GM12873 (cell line): ENCODE measurements around the gene FAM216A.

Source experiments
- TF ChIP-seq, protein P1 (sequence below): IDR thresholded peaks from 2 replicates; pipeline ENCODE4 v1.5.1; 2012; ENCODE audit warnings: low read depth, mild to moderate bottlenecking, moderate library complexity, low read length, control low read depth; ENCODE audit not compliant: insufficient read depth; ENCODE audit errors: missing control alignments

FAM216A gene

DNA sequence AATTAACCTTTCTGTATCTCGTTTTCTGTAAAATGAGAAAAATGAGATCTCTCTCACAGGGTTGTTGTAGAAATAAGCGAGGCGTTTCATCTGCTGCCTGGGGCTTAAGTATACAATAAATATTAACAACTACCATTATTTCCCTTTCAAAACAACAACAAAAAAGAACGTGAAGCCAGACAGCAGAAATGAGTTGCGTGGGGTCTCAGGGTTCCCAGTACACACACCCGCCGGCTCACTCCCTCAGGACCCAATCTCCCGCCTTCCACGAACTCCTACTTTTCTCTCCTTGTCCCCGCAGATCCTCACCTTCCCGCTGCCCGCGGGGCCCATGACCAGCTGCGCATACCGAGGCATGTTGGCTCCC, 815 bp upstream of the FAM216A start:
- TF ChIP-seq, protein P1, sequence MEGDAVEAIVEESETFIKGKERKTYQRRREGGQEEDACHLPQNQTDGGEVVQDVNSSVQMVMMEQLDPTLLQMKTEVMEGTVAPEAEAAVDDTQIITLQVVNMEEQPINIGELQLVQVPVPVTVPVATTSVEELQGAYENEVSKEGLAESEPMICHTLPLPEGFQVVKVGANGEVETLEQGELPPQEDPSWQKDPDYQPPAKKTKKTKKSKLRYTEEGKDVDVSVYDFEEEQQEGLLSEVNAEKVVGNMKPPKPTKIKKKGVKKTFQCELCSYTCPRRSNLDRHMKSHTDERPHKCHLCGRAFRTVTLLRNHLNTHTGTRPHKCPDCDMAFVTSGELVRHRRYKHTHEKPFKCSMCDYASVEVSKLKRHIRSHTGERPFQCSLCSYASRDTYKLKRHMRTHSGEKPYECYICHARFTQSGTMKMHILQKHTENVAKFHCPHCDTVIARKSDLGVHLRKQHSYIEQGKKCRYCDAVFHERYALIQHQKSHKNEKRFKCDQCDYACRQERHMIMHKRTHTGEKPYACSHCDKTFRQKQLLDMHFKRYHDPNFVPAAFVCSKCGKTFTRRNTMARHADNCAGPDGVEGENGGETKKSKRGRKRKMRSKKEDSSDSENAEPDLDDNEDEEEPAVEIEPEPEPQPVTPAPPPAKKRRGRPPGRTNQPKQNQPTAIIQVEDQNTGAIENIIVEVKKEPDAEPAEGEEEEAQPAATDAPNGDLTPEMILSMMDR: no peak

- TF ChIP-seq, protein P1: no peak
These were observed 6.8 kb downstream of the FAM216A start for GRCh38 chr12:110475426-110475825.

DNA sequence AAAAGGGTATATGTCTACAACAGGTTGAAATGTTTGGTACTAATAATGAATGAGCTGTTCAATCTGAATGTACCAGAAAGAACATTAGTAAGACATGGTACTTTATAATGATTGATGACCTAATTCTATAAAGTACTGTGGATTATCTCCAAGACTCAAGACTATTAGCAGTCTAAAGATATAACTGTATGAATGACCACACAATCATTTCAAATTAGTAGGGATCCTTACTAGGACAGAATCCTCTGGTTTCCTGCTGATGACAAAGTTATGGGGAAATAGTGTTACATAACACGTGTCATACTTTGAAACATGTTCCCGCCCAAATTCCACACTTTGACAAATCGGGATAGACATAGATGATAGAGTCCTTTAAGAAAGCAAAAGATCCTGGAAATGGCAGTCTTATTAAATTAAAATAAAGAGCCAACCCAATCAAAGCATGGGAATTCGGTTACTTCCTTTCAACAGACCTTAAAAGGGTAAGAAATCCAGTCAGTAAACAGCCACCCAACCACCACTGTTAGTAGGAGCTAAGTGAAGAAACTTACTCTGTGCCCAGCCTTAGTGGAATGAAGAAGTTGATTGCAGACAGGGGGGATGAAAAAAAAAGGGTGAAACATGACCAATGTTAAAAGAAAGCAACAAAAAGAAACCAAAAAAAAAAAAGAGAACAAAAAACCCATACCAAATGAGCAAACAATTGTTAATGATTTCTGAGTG, 30.5 kb downstream of the FAM216A start:
- TF ChIP-seq, protein P1: no peak

GRCh38 chr12:110501399-110501751, 32.7 kb downstream of the FAM216A start:
- TF ChIP-seq, protein P1: no peak

GRCh38 chr12:110501752-110502738, 33.4 kb downstream of the FAM216A start, which contains the start of the genes RAD9B and VPS29:
Gene RAD9B, plus strand, starts transcription at chr12:110502331. Its CDS starts 7 bp downstream, at chr12:110502338.
Gene VPS29, minus strand, starts transcription at chr12:110502111. Its CDS starts 60 bp downstream, at chr12:110502051.
- TF ChIP-seq, protein P1: no peak

- TF ChIP-seq, protein P1: no peak
These were observed 34.8 kb downstream of the FAM216A start for GRCh38 chr12:110503432-110503831.

GRCh38 chr12:110505332-110505731, 36.7 kb downstream of the FAM216A start:
- TF ChIP-seq, protein P1: no peak
